Measurements from ENCODE around the gene CYP4F22. TPM values are rescaled to one million over a fixed set of nuclear protein-coding genes. Genes with fewer than 3 reads are reported as not detected.

Gene CYP4F22
- total RNA-seq, 4 donors from 2014 or later, result 65.3 to 119 (median 96.1) TPM

GRCh38 chr19:15517778-15518177 is 9.5 kb downstream of the CYP4F22 start:
- TF ChIP-seq POLR2A (IDR thresholded peaks at IDR 0.05) (no peak), CTCF (IDR thresholded peaks at IDR 0.05) (no peak)
- WGBS, 2 donors, result 79% methylated on average over 1 of the region's 1 CpG
- intact Hi-C loops (cut with DNase I; ENCODE audit: low total_unique reads), result no loop called here
- no peak overlapping the region for H3K4me3 ChIP-seq (ENCODE audit: low read depth, poor library complexity, severe bottlenecking)
- DNase-seq (ENCODE audit: low spot score in 2 of 2), result no peak

GRCh38 chr19:15519433-15519976 is 11.2 kb downstream of the CYP4F22 start:
- intact Hi-C loops (cut with DNase I; ENCODE audit: low total_unique reads), result no loop called here
- WGBS, 2 donors, result 83 to 85% methylated on average over 6 of the region's 6 CpGs
- no peak for DNase-seq (ENCODE audit: low spot score in 2 of 2)
- TF ChIP-seq CTCF (IDR thresholded peaks at IDR 0.05) (no peak), POLR2A (IDR thresholded peaks at IDR 0.05) (no peak)
- no peak overlapping the region for H3K4me3 ChIP-seq (ENCODE audit: low read depth, poor library complexity, severe bottlenecking)

GRCh38 chr19:15524781-15525180 is 16.5 kb downstream of the CYP4F22 start:
- intact Hi-C loops (cut with DNase I; ENCODE audit: low total_unique reads), result no loop called here
- no peak for DNase-seq (ENCODE audit: low spot score in 2 of 2)
- no peak for TF ChIP-seq POLR2A (IDR thresholded peaks at IDR 0.05)
- no peak for TF ChIP-seq CTCF (IDR thresholded peaks at IDR 0.05)
- 73 to 78% methylated on average over 5 of the region's 5 CpGs for WGBS, 2 donors
- no peak overlapping the region for H3K4me3 ChIP-seq (ENCODE audit: low read depth, poor library complexity, severe bottlenecking)

- intact Hi-C loops (cut with DNase I; ENCODE audit: low total_unique reads), result no loop called here
- DNase-seq (ENCODE audit: low spot score in 2 of 2), result no peak
- no peak for TF ChIP-seq CTCF (IDR thresholded peaks at IDR 0.05)
- TF ChIP-seq POLR2A (IDR thresholded peaks at IDR 0.05), result no peak
- 79 to 88% methylated on average over 15 of the region's 15 CpGs for WGBS, 2 donors
- H3K4me3 ChIP-seq (ENCODE audit: low read depth, poor library complexity, severe bottlenecking), result no peak overlapping the region
These were observed 17.0 kb downstream of the CYP4F22 start for GRCh38 chr19:15525291-15525690.

GRCh38 chr19:15526408-15526807 is 18.1 kb downstream of the CYP4F22 start:
- intact Hi-C loops (cut with DNase I; ENCODE audit: low total_unique reads), result no loop called here
- WGBS, 2 donors, result 76 to 79% methylated on average over 2 of the region's 2 CpGs
- TF ChIP-seq POLR2A (IDR thresholded peaks at IDR 0.05) (no peak), CTCF (IDR thresholded peaks at IDR 0.05) (no peak)
- H3K4me3 ChIP-seq (ENCODE audit: low read depth, poor library complexity, severe bottlenecking), result no peak overlapping the region
- no peak for DNase-seq (ENCODE audit: low spot score in 2 of 2)

- H3K4me3 ChIP-seq (ENCODE audit: low read depth, poor library complexity, severe bottlenecking), result no peak overlapping the region
- no peak for DNase-seq (ENCODE audit: low spot score in 2 of 2)
- TF ChIP-seq POLR2A (IDR thresholded peaks at IDR 0.05) (no peak), CTCF (IDR thresholded peaks at IDR 0.05) (no peak)
- WGBS, 2 donors, result 54 to 67% methylated on average over 3 of the region's 3 CpGs
- intact Hi-C loops (cut with DNase I; ENCODE audit: low total_unique reads), result no loop called here
These were observed 19.4 kb downstream of the CYP4F22 start for GRCh38 chr19:15527705-15528104.
